HG03175 (cell line): ENCODE results near the gene GMEB1.
A peak's percentile ranks its signal among the peaks of the same experiment; 100 is the strongest.
"Not testable (repeated sequence)": the region's sequence is repeated elsewhere in the genome, so short reads cannot be mapped to it uniquely, and the experiment has no call there.

ENCODE experiments used
- ATAC-seq: cut with Tn5 transposase; IDR thresholded peaks from one replicate; pipeline ENCODE4 v1.9.1; 2021; ENCODE audit warnings: mild to moderate bottlenecking, moderate library complexity; ENCODE audit not compliant: unreplicated experiment

Gene GMEB1

DNA sequence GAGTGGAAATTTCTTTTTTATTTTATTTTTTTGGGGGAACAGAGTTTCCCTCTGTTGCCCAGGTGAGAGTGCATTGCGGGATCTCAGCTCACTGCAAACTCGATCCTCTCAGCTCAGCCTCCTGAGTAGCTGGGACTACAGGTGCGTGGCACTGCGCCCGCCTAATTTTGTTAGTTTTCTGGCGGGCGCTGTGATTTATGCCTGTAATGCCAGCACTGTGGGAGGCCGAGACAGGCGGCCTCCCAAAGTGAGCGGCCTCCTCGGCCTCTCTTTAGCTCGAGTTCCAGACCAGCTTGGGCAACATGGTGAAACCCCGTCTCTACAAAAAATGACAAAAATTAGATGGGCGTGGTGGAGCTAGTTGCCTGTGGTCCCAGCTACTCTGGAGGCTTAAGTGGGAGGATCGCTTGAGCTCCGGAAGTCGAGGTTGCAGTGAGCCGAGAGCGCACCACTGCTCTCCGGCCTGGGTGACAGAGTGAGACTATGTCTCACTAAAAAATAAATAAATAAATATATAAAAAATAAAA, 2.7 kb downstream of the GMEB1 start:
- no peak for ATAC-seq

DNA sequence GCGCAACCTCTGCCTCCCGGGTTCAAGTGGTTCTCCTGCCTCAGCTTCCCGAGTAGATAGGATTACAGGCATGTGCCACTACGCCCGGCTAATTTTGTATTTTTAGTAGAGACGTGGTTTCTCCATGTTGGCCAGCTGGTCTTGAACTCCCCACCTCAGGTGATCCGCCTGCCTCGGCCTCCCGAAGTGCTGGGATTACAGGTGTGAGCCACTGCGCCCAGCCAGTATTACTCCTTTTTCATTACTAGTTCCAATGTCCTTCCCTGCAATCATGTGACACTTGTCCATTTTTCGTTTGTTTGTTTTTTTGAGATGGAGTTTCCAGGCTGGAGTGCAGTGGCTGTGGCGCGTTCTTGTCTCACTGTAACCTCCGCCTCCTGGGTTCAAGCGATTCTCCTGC, 4.4 kb downstream of the GMEB1 start:
- ATAC-seq, result not testable (repeated sequence)

DNA sequence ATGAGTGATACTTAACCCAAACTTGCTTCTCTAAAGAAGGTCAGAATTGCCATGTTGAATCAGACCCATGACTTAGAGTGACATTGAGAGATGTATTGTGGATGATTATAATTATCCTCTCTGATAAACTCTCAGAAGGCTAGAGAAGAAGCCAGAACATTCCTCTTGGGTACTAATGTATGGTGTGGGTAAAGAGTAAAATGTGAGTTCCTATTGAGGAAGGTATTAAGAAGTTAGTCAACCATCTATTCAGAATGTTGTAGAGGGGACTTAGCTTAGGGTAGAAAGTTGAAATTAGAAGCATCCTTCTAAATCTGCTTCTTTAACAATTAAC, 7.3 kb downstream of the GMEB1 start:
- no peak for ATAC-seq

DNA sequence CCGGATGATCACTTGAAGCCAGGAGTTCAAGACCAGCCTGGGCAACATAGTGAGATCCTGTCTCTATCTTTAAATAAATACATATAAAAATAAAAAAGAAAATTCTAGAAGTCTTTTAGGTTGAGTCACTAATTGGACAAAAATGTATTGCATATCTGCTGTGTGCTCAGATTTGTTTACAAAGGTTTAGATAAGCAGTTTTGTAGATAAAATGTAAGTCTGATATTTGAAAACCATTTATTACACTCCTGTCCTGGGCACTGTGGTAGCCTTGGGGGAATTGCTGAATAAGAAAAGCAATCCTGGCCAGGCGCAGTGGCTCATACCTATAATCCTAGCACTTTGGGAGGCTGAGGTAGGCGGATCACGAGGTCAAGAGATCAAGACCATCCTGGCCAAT, 11.6 kb downstream of the GMEB1 start:
- no peak for ATAC-seq

DNA sequence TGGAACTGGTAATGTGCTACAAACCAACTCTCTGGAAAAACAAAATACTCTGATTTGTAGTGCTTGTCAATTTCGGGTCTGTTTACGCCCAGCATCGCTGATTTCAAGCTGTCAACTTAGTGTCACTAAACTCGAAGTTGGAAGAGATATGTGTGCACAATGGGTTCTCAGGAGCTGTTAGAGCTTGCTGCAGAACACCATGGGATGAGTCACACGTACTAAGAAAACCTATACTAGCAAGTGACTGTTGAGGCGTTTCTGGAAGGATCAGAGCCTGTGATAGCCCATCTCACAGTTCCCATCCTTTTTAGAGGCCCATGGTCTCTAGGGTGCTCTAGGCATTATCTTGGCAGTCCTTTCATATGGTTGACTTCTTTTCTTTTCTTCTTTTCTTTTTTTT, 14.3 kb downstream of the GMEB1 start:
- no peak for ATAC-seq

DNA sequence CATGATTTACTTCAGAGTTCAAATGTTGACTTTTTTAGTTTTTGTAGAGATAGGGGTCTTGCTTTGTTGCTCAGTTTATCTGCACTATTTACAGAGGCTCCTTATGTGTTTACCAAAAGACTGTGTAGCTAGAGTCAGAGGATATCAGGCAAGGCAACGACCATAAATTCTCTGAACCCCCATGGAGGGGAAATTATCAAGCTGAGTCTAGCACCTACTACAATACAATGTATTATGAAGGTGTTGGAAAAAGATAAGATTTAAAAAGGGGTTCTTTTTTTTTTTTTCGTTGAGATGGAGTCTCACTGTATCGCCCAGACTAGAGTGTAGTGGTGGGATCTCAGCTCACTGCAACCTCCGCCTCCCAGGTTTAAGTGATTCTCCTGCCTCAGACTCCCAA, 16.4 kb downstream of the GMEB1 start:
- no peak for ATAC-seq

DNA sequence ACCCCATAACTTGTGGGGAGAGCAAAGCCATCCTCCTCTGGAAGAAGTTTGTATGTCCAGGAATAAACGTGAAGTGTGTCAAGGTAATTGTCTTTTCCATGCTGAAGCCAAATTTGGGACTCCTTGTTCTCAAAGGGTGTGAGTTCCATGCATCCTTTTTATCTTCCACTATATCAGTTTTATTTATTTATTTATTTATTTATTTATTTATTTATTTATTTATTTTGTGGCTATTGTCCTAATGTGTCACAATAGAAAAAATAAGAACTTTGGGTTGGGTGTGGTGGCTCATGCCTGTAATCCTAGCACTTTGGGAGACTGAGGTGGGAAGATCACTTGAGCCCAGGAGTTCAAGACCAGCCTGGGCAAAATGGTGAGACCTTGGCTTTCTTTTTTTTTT, 23.0 kb downstream of the GMEB1 start:
- ATAC-seq, result not testable (repeated sequence)

DNA sequence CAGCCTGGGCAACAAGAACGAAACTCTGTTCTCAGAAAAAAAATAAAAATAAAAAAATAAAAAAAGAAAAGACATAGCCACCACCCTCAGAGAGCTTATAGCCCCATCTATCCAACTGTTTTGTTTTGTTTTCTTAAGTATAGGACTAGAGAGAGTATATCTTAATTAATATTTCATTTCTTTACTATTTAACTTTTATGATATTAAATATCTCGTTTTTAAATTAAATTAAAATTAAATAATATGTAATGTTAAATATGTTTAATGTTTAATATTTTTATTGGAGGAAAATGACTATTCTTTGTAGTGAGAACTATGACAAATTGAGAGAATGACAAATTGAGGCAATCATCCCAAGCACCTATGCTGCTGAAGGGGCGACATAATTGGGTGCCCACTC, 35.0 kb downstream of the GMEB1 start:
- no peak for ATAC-seq

DNA sequence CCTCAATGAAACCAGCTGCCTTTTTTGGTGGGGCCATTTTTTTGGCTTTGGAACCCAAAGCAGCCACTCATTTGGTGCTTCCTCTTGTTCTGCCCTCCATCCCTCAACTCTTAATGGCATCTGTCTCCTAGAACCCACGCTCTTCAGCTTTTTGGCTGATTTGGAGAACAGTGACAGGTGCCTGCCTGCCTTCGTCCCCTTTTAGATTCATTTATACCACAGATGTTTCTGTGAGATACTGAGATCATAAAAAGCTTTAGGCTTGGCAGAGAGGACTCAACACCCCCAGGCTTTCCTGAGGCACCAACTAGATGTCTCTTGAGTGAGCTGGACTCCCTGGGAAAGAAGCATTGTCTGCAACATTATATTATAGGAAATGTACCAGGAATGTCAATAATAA, 47.8 kb downstream of the GMEB1 start:
- no peak for ATAC-seq

DNA sequence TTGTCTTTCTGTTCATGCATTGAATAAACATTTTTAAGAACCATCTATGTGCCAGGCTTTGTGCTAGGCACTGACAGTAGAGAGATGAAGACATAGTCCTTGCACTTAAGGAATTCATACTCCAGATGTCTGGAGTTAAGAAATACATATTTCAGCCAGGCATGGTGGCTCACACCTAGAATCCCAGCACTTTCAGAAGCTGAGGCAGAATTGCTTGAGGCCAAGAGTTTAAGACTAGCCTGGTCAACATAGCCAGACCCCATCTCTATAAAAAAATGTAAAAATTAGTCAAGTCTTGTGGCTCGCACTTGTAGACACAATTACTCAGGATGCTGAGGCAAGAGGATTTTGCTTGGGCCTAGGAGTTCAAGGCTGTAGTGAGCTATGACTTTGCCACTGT, 49.6 kb downstream of the GMEB1 start:
- ATAC-seq, result no peak

DNA sequence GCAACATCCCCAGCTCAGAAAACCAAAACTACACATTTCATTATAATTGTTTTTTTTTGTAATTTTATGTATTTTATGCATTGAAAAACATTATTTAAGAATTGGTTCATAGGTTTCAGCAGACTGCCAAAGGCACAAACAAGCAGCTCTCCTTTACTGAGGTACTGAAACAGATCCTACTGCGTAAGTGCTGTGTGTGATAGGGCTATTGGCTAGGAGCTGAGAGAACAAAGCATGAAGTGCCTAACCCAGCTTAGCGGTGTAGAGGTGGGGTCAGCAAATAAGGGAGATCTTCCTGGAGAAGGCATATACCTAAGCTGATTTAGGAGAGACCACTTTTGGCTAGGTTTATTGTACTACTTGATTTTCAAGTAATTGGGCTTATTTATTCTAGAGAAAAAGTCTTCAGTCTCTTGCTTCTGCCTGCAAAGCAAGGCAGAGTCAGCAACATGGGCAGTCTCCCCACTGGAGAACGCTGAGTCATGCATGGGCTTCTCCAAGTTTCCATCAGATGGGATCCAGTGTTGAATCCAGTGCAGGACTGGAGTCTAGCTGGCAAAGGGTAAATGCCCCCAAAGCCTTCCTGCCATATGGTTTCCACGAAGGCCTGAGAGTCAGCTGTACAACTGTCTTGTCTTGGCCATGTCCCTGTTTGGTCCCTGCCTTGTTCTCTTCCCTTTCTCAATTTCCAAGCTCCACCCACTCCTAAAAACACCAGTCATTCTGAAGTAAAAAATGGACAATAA, 50.2 kb downstream of the GMEB1 start:
- ATAC-seq, result no peak

DNA sequence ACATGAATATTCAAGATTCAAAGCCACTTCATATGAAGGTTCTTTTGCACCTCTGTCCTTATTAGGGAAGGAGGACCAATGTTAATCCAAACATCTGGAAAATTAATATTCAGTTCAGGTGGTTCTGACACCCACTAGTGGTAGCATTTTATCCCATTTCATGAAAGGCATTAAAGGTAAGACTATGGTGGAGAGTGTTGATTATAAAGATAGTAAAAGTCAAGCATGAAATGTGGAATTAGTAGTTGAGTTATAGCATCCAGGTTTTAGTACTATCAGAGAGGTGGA, 50.7 kb downstream of the GMEB1 start:
- ATAC-seq, result no peak

DNA sequence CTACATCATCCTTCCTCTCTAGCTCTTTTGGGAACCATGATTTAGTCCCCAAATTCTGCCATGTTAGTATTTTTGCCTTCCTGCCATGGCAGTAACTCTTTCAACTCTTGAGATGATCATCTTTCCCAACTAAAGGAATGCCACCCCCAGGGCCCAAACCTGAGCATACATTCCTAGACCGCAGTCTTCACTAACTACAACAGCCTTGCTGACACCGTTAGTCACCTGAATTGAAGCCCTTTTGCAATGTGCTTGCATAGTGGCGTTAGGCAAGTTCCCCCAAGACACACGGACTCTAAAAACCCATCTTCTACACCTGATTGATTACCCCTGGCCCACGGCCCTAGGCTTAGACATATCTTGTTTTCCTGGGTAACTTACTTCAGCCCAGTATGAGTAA, 51.8 kb downstream of the GMEB1 start:
- ATAC-seq, result no peak

DNA sequence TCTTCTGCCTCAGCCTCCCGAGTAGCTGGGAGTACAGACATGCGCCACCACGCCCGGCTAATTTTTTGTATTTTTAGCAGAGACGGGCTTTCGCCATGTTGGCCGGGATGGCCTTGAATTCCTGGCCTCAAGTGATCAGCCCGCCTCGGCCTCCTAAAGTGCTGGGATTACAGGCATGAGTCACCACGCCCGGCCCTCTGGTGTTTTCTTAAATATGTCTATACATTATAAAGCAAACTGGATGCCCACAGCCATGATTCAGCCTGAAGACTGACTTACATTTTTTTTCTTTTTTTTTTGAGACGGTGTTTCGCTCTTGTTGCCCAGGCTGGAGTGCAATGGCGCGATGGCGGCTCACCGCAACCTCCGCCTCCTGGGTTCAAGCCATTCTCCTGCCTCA, 53.3 kb downstream of the GMEB1 start:
- ATAC-seq, result not testable (repeated sequence)

DNA sequence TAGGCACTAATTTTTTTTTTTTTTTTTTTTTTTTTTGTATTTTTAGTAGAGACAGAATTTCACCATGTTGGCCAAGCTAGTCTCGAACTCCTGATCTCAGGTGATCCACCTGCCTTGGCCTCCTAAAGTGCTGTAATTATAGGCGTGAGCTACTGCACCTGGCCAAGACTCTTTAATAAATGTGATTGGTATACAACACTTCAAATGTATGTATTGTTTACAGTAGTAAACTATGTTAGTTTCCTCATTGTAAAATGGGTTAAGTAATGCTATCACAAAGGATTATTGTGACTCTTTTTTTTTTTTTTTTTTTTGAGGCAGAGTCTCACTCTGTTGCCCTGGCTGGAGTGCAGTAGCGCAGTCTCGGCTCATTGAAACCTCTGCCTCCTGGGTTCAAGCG, 56.8 kb downstream of the GMEB1 start:
- not testable (repeated sequence) for ATAC-seq

DNA sequence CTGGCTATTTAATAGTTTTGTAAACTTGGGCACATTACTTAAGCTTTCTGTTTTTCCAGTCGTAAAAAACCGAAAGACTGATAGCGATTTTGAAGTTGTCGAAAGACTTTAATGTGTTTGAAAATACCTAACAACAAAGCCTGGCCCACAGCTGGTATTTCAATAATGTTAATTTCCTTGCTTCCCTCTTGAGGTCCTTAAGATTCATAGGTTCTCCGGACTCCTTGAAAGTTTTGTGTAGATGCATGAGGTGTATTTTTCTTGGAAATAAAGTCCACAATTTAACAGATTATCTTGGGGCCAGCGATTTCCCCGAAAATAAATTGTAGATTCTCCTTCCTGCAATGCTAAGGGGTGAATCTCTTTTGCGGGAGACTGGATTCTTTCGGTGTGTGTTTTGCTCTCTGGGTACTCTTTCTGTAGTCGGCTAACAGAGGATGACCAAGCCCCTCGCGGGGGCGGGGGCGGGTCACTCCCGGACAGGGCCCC, 67.4 kb downstream of the GMEB1 start:
- no peak for ATAC-seq

DNA sequence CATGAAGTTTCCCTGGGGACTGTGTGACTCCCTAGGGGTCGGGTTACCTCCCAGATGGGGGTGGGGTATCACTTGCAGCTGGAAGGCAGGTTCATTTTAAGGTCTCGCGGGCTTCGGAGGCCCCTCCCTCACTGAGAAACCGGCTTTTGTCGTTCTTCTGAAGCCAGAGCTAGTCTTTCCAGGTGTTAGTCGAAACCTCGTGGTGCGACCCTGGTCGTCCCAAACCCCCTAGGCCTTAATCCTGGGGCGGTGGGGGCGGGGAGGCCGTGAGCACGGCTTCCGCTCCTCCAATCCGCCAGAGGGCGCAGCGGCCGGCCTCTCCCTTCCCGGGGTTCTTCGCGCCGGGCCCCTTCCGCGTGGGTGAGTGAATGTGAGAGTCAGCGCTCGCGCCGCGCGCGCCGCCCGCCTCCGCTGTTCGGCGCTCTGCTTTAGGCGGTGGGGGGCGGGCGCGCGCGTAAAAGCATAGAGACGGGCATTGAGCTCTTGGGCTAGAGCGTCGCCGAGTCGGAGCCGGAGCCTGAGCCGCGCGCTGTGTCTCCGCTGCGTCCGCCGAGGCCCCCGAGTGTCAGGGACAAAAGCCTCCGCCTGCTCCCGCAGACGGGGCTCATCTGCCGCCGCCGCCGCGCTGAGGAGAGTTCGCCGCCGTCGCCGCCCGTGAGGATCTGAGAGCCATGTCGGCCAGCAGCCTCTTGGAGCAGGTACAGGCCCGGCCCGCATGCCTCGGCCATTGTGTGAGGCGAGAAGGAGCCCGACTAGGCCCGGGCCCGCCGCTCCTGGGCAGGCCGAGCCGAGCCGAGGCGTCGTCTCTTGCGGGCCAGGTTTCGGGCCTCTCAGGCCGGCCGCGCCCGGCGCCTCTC, 68.1 kb downstream of the GMEB1 start, which contains the start of gene YTHDF2:
Gene YTHDF2 (plus strand): TSS at position 491 of the 857 bp plus-strand sequence. CDS start 181 bp downstream, at position 672.
- peak; percentile 91 for ATAC-seq

DNA sequence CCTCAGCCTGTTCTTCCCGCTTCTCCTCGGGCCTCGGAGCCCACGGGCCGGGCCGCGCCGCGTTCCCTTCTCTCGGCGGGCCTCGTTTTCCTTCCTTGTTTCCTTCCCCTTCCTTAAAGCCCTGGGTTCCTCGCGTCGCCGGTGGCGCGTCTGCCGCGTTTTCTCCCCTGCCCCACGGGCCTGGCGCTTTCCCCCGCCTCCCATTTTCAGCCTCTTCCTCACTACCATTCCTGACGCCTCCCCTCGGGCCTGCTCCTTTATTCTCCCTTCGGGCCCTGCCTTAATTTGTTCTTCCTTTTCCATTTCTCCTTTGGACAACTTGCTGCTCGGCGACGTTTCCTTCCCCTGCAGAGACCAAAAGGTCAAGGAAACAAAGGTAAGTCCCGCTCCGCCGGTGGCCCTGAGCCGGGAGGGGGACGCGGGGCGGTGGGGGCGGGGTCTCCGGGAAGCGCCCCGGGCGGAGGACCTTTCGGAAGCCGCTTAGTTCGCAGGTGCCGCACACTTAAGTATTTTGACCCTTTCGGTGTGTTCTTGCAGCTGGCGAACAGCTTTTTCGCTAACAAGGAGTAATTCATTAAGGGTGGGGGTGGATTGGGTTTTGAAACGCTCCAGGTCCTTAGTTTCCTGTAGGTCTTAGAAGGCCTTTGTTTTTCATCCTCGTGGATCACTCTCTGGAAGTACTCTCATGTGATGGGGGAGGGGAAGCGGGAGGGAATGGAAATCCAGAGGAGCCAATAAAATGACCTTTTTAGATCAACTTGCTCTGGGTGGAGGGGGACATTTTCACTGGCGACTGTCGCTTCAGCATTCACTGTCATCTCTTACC, 68.9 kb downstream of the GMEB1 start:
- peak; percentile 15 for ATAC-seq

DNA sequence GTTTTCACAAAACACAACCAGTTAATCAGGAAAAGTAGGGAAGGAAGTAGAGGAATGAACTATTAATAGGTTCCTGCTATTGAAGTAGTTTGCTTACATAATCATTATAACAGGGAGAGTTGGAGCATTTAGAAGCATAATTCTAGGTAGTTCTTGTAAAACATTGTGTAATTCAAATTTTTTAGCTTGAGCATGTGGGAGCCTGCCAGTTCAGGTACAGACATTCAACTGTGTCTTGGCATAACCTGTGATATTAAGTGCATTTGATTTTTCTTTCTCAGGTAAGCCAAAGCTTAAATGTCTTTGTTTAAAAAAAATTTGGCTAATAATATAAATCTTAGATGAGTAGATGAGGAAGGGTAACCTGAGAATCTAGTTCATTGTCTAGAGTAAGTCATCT, 71.5 kb downstream of the GMEB1 start:
- ATAC-seq, result no peak

DNA sequence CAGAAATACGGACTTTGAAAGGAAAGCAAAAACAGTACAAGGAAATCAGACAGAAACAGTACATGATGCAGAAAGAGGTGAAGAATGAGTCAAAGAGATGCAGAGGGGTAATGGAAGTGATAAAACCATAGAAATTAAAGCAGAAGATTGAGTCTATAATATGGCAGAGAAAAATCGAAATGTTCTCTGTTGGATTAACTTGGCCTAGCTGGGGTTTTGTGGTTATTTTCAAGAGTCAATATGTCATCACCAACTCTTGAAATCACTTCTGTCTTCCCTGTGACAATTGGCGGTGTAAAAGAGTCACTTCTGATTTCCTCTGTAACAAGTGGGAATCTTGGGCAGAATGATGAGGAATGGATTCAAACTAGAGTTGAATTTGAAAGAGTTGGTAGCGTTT, 75.6 kb downstream of the GMEB1 start:
- ATAC-seq, result no peak

DNA sequence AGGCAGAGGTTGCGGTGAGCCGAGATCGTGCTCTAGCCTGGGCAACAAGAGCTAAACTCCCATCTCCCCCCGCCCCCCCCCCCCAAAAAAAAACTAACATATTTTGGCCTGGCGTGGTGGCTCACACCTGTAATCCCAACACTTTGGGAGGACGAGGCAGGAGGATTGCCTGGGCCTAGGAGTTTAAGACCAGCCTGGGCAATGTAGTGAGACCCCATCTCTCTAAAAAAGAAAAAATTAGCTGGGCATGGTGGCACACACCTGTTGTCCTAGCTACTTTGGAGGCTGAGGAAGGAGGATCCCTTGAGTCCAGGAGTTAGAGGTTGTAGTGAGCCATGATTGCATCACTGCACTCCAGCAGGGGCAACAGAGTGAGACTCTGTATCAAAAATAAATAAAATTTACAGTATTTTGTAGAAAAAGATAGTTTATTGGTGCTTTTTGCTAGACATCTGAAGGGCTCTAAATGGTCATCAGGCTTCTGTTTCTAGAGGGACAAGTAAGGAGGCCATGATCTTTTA, 77.1 kb downstream of the GMEB1 start:
- ATAC-seq, result no peak
